ENCODE results near the gene F2R.

- TF ChIP-seq CTCF (conservative IDR thresholded peaks at IDR 0.05) (no peak), EZH2 (IDR thresholded peaks at IDR 0.05; ENCODE audit: low read depth) (no peak)
Measured at GRCh38 chr5:76723266-76723665, 7.3 kb downstream of the F2R start.

All from PC-9 (cell line).